Choroid plexus epithelial cell (primary cell): ENCODE results near the gene LRRC2.
A peak's percentile ranks its signal among the peaks of the same experiment; 100 is the strongest.

Experiments
- DNase-seq: peaks from one replicate; pipeline ENCODE4 v3.0.0-alpha.2; 2010; ENCODE audit warnings: low read depth
- H3K4me3 ChIP-seq: 2 replicates; pipeline ENCODE4 v1.5.1; 2011; ENCODE audit warnings: low read depth, mild to moderate bottlenecking, control low read depth, low read length, moderate library complexity
- CTCF ChIP-seq: conservative IDR thresholded peaks from 2 replicates; pipeline ENCODE4 v1.5.1; 2011; ENCODE audit warnings: low read depth, mild to moderate bottlenecking, control low read depth, inconsistent platforms, low read length, moderate library complexity

LRRC2 gene

GRCh38 chr3:46519952-46520351, 46.1 kb downstream of the LRRC2 start:
- DNase-seq: no peak
- TF ChIP-seq CTCF: no peak
- no peak overlapping the region for H3K4me3 ChIP-seq

DNA sequence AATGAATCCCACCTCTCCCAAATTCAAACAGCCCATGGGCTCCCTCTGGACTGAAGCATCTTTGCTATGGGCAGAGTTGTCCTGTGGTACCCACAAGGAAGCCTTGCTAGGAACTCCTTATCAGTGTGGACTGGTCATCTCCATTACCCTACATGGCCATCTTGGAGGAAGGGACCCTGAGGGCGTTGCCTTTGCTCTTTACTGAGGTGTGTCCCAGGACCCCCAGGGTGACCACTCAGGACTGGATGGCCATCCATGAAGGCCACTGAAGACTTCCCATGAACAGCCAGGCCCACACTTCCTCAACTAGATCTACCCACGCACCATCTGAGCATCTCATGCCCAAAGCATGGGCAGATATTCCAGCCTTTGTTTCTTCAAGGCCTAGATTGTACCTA, 48.3 kb downstream of the LRRC2 start:
- no peak overlapping the region for H3K4me3 ChIP-seq
- TF ChIP-seq CTCF: no peak
- DNase-seq: no peak

DNA sequence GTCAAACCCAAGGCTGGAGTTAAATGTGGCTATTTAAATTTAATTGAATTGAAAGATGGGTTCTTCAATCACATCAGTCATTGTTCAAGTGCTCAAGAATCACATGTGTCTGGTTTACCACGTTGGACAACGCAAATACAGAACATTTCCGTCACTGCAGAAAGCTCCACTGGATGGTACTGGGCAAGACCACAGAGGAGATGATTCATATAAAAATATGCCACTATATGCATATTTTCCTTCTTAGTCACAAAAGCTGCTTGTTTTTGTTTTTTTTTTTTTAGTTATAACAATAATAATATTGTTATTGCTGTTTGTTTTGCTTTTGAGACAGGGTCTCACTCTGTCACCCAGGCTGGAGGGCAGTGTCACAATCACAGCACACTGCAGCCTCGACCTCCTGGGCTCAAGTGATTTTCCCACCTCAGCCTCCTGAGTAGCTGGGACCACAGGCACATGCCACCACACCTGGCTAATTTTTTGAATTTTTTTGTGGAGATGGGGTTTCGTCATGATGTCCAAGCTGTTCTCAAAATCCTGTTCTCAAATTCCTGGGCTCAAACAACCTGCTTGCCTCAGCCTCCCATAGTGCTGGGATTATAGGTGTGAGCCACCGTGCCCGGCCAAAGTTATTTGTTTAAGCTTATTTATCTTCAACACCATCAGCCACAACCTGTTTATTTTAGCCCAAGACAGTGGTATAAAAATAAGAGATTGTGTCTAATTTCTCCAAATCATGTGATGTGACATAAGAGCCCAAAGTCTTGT, 48.9 kb downstream of the LRRC2 start:
- H3K4me3 ChIP-seq: no peak overlapping the region
- TF ChIP-seq CTCF: no peak

GRCh38 chr3:46516521-46516920, 49.6 kb downstream of the LRRC2 start:
- TF ChIP-seq CTCF: no peak
- no peak overlapping the region for H3K4me3 ChIP-seq
- DNase-seq: peak; percentile 15

More for the DNA sequence above, 48.9 kb downstream of the LRRC2 start:
- DNase-seq: peak; percentile 84

DNA sequence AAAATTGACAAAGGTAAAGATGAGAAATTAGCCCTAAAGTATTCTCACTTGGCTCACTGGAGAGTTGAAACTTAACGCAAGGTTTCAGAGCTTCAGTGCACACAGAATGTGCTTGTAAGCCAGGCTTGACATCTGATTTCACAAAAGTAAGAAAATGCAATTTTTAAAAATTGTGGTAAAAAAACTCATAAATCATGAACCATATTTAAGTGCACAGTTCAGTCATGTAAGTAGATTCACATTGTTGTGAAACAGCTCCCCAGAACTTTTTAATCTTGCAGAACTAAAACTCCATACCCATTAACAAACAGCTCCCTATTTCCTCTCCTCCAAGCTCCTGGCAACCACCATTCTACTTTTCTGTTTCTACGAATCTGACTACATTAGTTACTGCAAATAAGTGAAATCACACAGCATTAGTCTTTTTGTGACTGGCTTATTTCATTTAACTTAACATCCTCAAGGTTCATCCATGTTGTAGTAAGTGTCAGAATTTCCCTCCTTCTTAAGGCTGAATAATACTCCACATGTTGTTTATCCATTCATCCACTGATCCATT, 53.8 kb downstream of the LRRC2 start:
- no peak for DNase-seq
- TF ChIP-seq CTCF: no peak
- H3K4me3 ChIP-seq: no peak overlapping the region

DNA sequence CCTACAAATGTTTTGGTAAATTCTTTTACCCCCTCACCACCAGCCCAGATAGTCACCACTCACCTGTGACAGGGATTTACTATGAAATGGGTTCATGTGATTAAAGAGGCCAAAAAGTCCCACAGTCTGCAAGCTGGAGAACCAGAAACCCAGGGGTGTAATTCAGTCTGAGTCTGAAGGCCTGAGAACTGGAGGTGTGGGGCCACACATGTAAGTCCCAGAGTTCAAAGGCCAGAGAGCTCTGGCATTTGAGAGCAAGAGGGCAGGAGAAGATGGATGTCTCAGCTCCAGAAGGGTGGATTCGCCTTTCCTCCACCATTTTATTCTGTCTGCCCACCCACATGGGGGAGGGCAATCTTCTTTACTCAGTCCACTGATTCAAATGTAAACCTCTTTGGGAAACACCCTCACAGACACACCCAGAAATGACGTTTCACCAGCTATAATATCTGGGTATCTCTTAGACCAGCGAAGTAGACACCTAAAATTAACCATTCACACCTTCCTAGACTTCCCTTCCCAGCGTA, 56.4 kb downstream of the LRRC2 start:
- TF ChIP-seq CTCF: no peak

More for the DNA sequence above, 56.4 kb downstream of the LRRC2 start:
- no peak for DNase-seq
- H3K4me3 ChIP-seq: no peak overlapping the region
